Upper lobe of left lung (tissue), 6 donors: ENCODE data around the gene HSPA9. TPM values are rescaled to one million over a fixed set of nuclear protein-coding genes. Genes with fewer than 3 reads are reported as not detected.

Experiments
- ATAC-seq, 2 donors: fragments of 200-7000 bp; cut with Tn5 transposase; one replicate each; pipeline ENCODE4 v1.9.1; 2022; ENCODE audit warnings: mild to moderate bottlenecking in 2 of 2, moderate library complexity in 2 of 2; ENCODE audit not compliant: low FRiP score in 2 of 2
- DNase-seq, 2 donors: peaks; one replicate each; pipeline ENCODE4 v3.0.0-alpha.2; 2019 to 2020
- H3K27ac ChIP-seq, 4 donors: fragments of 200-600 bp; sonication (generic); one replicate each; pipeline ENCODE4 v1.5.1; 2016 to 2019
- H3K27me3 ChIP-seq, 4 donors: fragments of 200-600 bp; sonication (generic); one replicate each; pipeline ENCODE4 v1.5.1; 2017 to 2019
- H3K36me3 ChIP-seq, 4 donors: fragments of 200-600 bp; sonication (generic); one replicate each; pipeline ENCODE4 v1.5.1; 2016 to 2019
- H3K4me1 ChIP-seq, 4 donors: fragments of 200-600 bp; sonication (generic); one replicate each; pipeline ENCODE4 v1.5.1; 2018 to 2019
- H3K4me3 ChIP-seq, 4 donors: fragments of 200-600 bp; sonication (generic); one replicate each; pipeline ENCODE4 v1.5.1; 2017 to 2019; ENCODE audit warnings: mild to moderate bottlenecking in 2 of 4, moderate library complexity in 1 of 4
- H3K9me3 ChIP-seq, 4 donors: fragments of 200-600 bp; sonication (generic); one replicate each; pipeline ENCODE4 v1.5.1; 2018 to 2019
- EP300 ChIP-seq, 4 donors: sonication (generic); formaldehyde crosslinking; IDR thresholded peaks; one replicate each; pipeline ENCODE4 v1.5.1; 2017; ENCODE audit warnings: antibody characterized with exemption in 4 of 4, control low read depth in 2 of 4
- POLR2A ChIP-seq, 4 donors: fragments of 450-650 bp; IDR thresholded peaks; one replicate each; pipeline ENCODE4 v1.5.1; 2016 to 2017; ENCODE audit warnings: antibody characterized with exemption in 4 of 4, mild to moderate bottlenecking in 2 of 4
- POLR2AphosphoS5 ChIP-seq, 2 donors: sonication (generic); formaldehyde crosslinking; IDR thresholded peaks; one replicate each; pipeline ENCODE4 v1.5.1; 2017; ENCODE audit warnings: antibody characterized with exemption in 2 of 2
- WGBS, 2 donors: methylation state at CpG; one replicate each; pipeline ENCODE4 v1.1.5; 2017 to 2018; 5-methylcytosine and 5-hydroxymethylcytosine counted together
- total RNA-seq, 6 donors: library from RNA; depleted of rRNA in 4 of 6; stranded (reverse); fragments of >200 nt in 4 of 6; gene quantifications; one replicate each; pipeline versions ENCODE4 v1.1.0 to v1.2.1, GENCODE V29; 2016 to 2021
- TF ChIP-seq, protein P1 (sequence below), 6 experiments: fragments of 450-650 bp in 4 of 6; fragments of 200-600 bp in 2 of 6; sonication (generic) in 2 of 6; IDR thresholded peaks; one replicate each; pipeline ENCODE4 v1.5.1; 2016 to 2019; ENCODE audit warnings: antibody characterized with exemption in 6 of 6
- donor health status: DM: no; HTN: no; CAD: no; lungs with moderate emphysema.
- donor health status: DM: no; HTN: yes; CAD: no; lungs with severe emphysema.

Gene HSPA9
- total RNA-seq, 6 donors from 2014 or later = 66.5 to 195 (median 139) TPM

DNA sequence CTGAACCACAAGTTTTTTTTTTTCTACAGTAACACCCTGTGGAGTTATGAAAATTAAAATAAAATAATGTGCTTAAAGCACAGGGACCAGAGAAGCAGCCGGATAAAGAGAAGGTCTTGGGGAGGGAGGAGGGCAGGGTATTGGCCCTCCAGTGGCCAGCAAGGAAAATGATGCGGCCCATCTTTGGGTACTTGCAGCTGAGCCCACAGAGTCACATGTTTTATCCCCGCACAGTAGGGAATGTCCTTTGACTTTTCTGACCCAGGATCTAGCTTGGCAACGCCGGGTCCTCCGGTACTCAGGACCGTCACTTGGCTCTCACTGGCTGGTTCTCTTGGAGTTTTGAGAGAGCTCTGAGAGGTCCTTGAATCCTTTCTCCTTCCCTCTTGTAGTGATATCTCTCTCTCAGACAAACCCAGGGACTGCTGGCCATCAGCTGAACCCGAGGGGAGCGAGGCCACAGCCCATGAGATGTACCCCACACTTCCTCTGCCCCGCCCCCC lies 35.3 kb upstream of the HSPA9 start:
- no peaks in the 10 kb centered on the region for H3K9me3 ChIP-seq
- H3K4me1 ChIP-seq = peaks cover 21 to 38% (median 29%) of the 10 kb centered on the region in 4 donors
- no peaks in the 10 kb centered on the region for H3K27me3 ChIP-seq
- TF ChIP-seq EP300 (IDR thresholded peaks at IDR 0.05) = no peak
- TF ChIP-seq, protein P1, sequence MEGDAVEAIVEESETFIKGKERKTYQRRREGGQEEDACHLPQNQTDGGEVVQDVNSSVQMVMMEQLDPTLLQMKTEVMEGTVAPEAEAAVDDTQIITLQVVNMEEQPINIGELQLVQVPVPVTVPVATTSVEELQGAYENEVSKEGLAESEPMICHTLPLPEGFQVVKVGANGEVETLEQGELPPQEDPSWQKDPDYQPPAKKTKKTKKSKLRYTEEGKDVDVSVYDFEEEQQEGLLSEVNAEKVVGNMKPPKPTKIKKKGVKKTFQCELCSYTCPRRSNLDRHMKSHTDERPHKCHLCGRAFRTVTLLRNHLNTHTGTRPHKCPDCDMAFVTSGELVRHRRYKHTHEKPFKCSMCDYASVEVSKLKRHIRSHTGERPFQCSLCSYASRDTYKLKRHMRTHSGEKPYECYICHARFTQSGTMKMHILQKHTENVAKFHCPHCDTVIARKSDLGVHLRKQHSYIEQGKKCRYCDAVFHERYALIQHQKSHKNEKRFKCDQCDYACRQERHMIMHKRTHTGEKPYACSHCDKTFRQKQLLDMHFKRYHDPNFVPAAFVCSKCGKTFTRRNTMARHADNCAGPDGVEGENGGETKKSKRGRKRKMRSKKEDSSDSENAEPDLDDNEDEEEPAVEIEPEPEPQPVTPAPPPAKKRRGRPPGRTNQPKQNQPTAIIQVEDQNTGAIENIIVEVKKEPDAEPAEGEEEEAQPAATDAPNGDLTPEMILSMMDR (IDR thresholded peaks at IDR 0.05) = no peak
- no peak for TF ChIP-seq POLR2AphosphoS5 (IDR thresholded peaks at IDR 0.05)
- no peak for TF ChIP-seq POLR2A (IDR thresholded peaks at IDR 0.05)
- H3K27ac ChIP-seq = peak overlapping the region in 3 of 4 donors; percentile 5 to 64 (median 44)
- no peak for DNase-seq
- WGBS, 2 donors = 20 to 37% methylated on average over 7 to 9 of the region's 10 CpGs
- peak overlapping the region in 3 of 4 donors; percentile 24 to 38 (median 37) for H3K4me3 ChIP-seq
- no peaks in the 10 kb centered on the region for H3K36me3 ChIP-seq
- ATAC-seq = peak; percentile 32 to 52

DNA sequence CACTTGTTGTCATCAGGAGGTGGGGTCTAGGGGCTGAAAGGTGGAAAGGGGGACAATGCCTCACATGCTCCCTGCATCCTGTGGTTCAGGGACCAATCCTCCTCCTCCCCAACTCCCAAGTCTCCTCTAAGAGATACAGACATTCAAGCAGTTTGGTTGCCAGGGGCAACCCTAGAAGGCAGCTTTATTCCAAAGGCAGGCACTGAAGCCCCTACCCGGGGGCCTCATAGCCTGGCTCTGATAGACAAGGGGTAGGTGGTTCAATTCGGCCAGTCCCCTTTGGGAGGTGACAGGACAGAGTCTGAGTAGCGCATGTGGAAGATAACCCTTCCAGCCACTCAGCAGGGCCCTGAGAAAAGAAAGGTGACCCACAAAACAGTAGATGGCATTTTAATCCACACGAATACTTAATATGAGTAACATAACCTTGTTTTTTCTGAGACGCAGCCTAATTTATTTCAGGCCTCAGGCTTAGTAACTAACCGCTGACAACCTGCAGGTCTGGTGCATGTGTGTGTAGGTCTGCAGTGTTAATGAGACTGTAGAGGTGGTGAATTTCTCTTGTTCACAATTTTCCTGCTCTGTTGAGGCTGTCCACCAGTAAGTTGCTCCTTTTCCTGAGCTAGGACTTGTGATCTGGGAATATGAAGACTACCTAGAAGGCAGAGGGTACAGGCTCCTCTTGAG lies 31.3 kb upstream of the HSPA9 start:
- H3K36me3 ChIP-seq = no peaks in the 10 kb centered on the region
- TF ChIP-seq, protein P1 (IDR thresholded peaks at IDR 0.05) = no peak
- TF ChIP-seq POLR2A (IDR thresholded peaks at IDR 0.05) = no peak
- TF ChIP-seq EP300 (IDR thresholded peaks at IDR 0.05) = no peak
- H3K4me3 ChIP-seq = no peak overlapping the region
- H3K27me3 ChIP-seq = no peaks in the 10 kb centered on the region
- WGBS, 2 donors = 84 to 86% methylated on average over 6 of the region's 6 CpGs
- no peak for ATAC-seq
- peak overlapping the region in 3 of 4 donors; percentile 3 to 68 (median 55) for H3K27ac ChIP-seq
- no peak for DNase-seq
- H3K4me1 ChIP-seq = peaks cover 24 to 40% (median 37%) of the 10 kb centered on the region in 4 donors
- no peaks in the 10 kb centered on the region for H3K9me3 ChIP-seq

DNA sequence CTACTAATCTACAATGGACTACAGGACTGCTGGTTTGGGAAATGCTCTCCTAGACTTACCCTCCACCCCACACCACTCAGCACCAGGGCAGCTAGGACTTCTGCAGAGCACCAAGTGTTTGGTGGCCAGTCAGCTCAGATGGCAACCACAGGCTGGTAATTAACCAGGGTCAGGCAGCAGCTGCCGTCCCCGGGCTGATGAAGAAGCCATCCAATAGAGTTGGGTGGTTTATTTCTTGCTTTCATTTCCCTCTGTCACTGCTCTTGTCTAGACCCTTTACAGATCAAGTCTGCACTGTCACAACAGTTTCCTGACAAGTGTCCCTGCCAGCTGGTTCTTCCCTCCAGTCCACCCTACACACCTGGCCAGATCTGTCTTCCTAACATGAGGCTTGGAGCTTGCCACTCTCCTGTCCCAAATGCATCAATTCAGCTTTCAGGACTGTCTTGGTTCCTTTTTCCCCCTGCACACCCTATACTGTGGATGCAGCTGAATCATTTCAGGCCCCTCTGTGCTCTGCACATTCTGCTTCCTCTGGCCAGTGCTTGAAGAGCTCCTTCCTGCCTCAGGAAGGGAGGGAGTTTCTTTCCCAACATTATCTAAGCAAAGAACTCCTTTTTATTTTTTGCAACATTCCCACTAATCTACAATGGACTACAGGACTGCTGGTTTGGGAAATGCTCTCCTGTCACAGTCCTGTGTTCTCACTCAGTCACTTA lies 30.2 kb upstream of the HSPA9 start:
- TF ChIP-seq POLR2AphosphoS5 (IDR thresholded peaks at IDR 0.05) (no peak), POLR2A (IDR thresholded peaks at IDR 0.05) (no peak), EP300 (IDR thresholded peaks at IDR 0.05) (no peak)
- TF ChIP-seq, protein P1 (IDR thresholded peaks at IDR 0.05) = no peak
- Histone ChIP-seq H3K4me1 (peaks cover 15 to 33% (median 26%) of the 10 kb centered on the region in 4 donors), H3K4me3 (no peak overlapping the region), H3K9me3 (no peaks in the 10 kb centered on the region), H3K27ac (peak overlapping the region in 3 of 4 donors; percentile 31 to 68 (median 55)), H3K27me3 (no peaks in the 10 kb centered on the region), H3K36me3 (no peaks in the 10 kb centered on the region)
- WGBS, 2 donors = 50 to 61% methylated on average over 2 of the region's 2 CpGs
- no peak for DNase-seq
- ATAC-seq = no peak

GRCh38 chr5:138604176-138604785 lies 29.1 kb upstream of the HSPA9 start:
- ATAC-seq = no peak
- no peak for DNase-seq
- Histone ChIP-seq H3K4me3 (no peak overlapping the region), H3K36me3 (no peaks in the 10 kb centered on the region), H3K27me3 (no peaks in the 10 kb centered on the region), H3K27ac (peak overlapping the region in 2 of 4 donors; percentile 55 to 67), H3K4me1 (peaks cover 15 to 25% (median 19%) of the 10 kb centered on the region in 4 donors), H3K9me3 (no peaks in the 10 kb centered on the region)
- TF ChIP-seq POLR2AphosphoS5 (IDR thresholded peaks at IDR 0.05) (no peak), EP300 (IDR thresholded peaks at IDR 0.05) (no peak), POLR2A (IDR thresholded peaks at IDR 0.05) (no peak)
- TF ChIP-seq, protein P1 (IDR thresholded peaks at IDR 0.05) = no peak
- WGBS, 2 donors = 92 to 94% methylated on average over 10 of the region's 10 CpGs
